ENCODE measurements around the gene KCNH3.

- TF ChIP-seq GATA2 (IDR thresholded peaks at IDR 0.05; ENCODE audit: low read depth, low read length) (no peak), GATA3 (IDR thresholded peaks at IDR 0.05; ENCODE audit: low read depth, low read length) (no peak)
These were observed 14.0 kb upstream of the KCNH3 start for GRCh38 chr12:49524660-49525324.
